Fibroblast of lung (primary cell): ENCODE results near the gene SF3B5. TPM values are rescaled to one million over a fixed set of nuclear protein-coding genes. Genes with fewer than 3 reads are reported as not detected.

Experiments used
- DNase-seq, 2 donors: peaks; one replicate each; pipeline versions ENCODE4 v3.0.0 to v3.0.0-alpha.2; 2010; ENCODE audit warnings: low read depth in 2 of 2
- H2AFZ ChIP-seq: 2 replicates; pipeline ENCODE4 v1.5.1; 2012; ENCODE audit warnings: low read length, control low read depth, inconsistent platforms
- H3K27ac ChIP-seq: 2 replicates; pipeline ENCODE4 v1.5.1; 2011; ENCODE audit warnings: low read length, control low read depth; ENCODE audit not compliant: insufficient read depth
- H3K27me3 ChIP-seq: 2 replicates; pipeline ENCODE4 v1.5.1; 2011; ENCODE audit warnings: mild to moderate bottlenecking, low read length; ENCODE audit not compliant: control insufficient read depth, insufficient read depth
- H3K36me3 ChIP-seq: 2 replicates; pipeline ENCODE4 v1.5.1; 2011; ENCODE audit warnings: low read length; ENCODE audit not compliant: control insufficient read depth, insufficient read depth
- H3K4me1 ChIP-seq: 2 replicates; pipeline ENCODE4 v1.5.1; 2011; ENCODE audit warnings: low read length; ENCODE audit not compliant: control insufficient read depth, insufficient read depth; ENCODE audit errors: extremely low read depth
- H3K4me2 ChIP-seq: 2 replicates; pipeline ENCODE4 v1.5.1; 2011; ENCODE audit warnings: low read length, control low read depth; ENCODE audit not compliant: insufficient read depth; ENCODE audit errors: extremely low read depth
- H3K4me3 ChIP-seq, 4 experiments: fragments of 200-600 bp in 1 of 4; sonication (generic) in 1 of 4; replicated peaks in 1 of 4; 2 replicates each; pipeline ENCODE4 v1.5.1; 2011 to 2016; ENCODE audit warnings: low read length in 4 of 4, low read depth in 3 of 4, mild to moderate bottlenecking in 3 of 4, control low read depth in 2 of 4, inconsistent platforms in 1 of 4, mixed read lengths in 1 of 4; ENCODE audit not compliant: insufficient read depth in 1 of 4; ENCODE audit errors: control extremely low read depth in 1 of 4
- H3K79me2 ChIP-seq: 2 replicates; pipeline ENCODE4 v1.5.1; 2012; ENCODE audit warnings: mild to moderate bottlenecking, low read length, inconsistent platforms; ENCODE audit not compliant: control insufficient read depth, insufficient read depth
- H3K9ac ChIP-seq: 2 replicates; pipeline ENCODE4 v1.5.1; 2011; ENCODE audit warnings: mild to moderate bottlenecking, low read length, control low read depth; ENCODE audit not compliant: insufficient read depth
- H3K9me3 ChIP-seq: 2 replicates; pipeline ENCODE4 v1.5.1; 2012; ENCODE audit warnings: low read depth, low read length; ENCODE audit not compliant: control insufficient read depth, insufficient read depth
- H4K20me1 ChIP-seq: 2 replicates; pipeline ENCODE4 v1.5.1; 2011; ENCODE audit warnings: low read length; ENCODE audit not compliant: control insufficient read depth, insufficient read depth; ENCODE audit errors: extremely low read depth
- CTCF ChIP-seq, 2 donors: IDR thresholded peaks in 1 of 2; conservative IDR thresholded peaks in 1 of 2; 1 replicate in 1 of 2; 2 replicates in 1 of 2; pipeline ENCODE4 v1.5.1; 2011 to 2012; ENCODE audit warnings: low read length in 2 of 2, control low read depth in 1 of 2, inconsistent platforms in 1 of 2, low read depth in 1 of 2, mild to moderate bottlenecking in 1 of 2
- EZH2 ChIP-seq: IDR thresholded peaks from 2 replicates; pipeline ENCODE4 v1.5.1; 2012; ENCODE audit warnings: low read length, control low read depth, mild to moderate bottlenecking; ENCODE audit errors: missing control alignments
- polyA plus RNA-seq, 2 donors: library from polyadenylated mRNA; depleted of rRNA in 1 of 2; stranded (reverse) in 1 of 2; unstranded in 1 of 2; fragments of >200 nt; gene quantifications; 2 replicates each; pipeline ENCODE4 v1.2.1, GENCODE V29; 2011 to 2012; ENCODE audit warnings: missing spikeins in 1 of 2
- total RNA-seq: library from RNA; depleted of rRNA; stranded (reverse); fragments of >200 nt; gene quantifications from 2 replicates; pipeline ENCODE4 v1.2.1, GENCODE V29; 2014

Gene SF3B5
- total and polyA plus RNA-seq, 2 donors (not counting 1 experiment from before 2014, with no cell fraction given): 75.1 to 148 TPM

GRCh38 chr6:144094731-144095133 lies 641 bp downstream of the SF3B5 start:
- H3K27me3 ChIP-seq: no peaks in the 10 kb centered on the region
- H3K4me3 ChIP-seq: peak overlapping the region; percentile 92 to 100 (median 96)
- H3K79me2 ChIP-seq: peaks cover 19% of the 10 kb centered on the region
- H3K36me3 ChIP-seq: no peaks in the 10 kb centered on the region
- DNase-seq: no peak
- TF ChIP-seq EZH2: no peak
- TF ChIP-seq CTCF (conservative IDR thresholded peaks at IDR 0.05 in 1 of 2, IDR thresholded peaks at IDR 0.05 in 1 of 2; ENCODE audit: low read depth in 1 of 2, low read length in 2 of 2): no peak
- peak overlapping the region; percentile 98 for H3K4me2 ChIP-seq
- peak overlapping the region; percentile 97 for H3K27ac ChIP-seq
- H3K4me1 ChIP-seq: peaks cover 4% of the 10 kb centered on the region
- H3K9me3 ChIP-seq: no peaks in the 10 kb centered on the region
- H4K20me1 ChIP-seq: no peaks in the 10 kb centered on the region
- peak overlapping the region; percentile 100 for H2AFZ ChIP-seq
- peak overlapping the region; percentile 90 for H3K9ac ChIP-seq

DNA sequence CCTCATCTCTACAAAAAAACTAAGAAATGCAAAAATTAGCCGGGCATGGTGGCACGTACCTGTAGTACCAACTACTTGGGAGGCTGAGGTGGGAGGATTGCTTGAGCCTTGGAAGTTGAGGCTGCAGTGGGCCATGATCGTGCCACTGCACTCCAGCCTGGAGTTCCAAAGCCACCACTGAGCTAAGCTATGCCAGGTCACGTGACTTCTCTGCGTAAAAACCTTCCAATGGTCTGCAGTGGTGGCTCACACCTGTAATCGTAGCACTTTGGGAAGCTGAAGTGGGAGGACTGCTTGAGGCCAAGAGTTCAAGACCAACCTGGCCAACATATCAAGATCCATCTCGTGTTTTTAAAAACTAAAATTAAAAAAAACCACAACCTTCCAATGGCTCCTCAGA lies 1.7 kb downstream of the SF3B5 start:
- no peaks in the 10 kb centered on the region for H4K20me1 ChIP-seq

DNA sequence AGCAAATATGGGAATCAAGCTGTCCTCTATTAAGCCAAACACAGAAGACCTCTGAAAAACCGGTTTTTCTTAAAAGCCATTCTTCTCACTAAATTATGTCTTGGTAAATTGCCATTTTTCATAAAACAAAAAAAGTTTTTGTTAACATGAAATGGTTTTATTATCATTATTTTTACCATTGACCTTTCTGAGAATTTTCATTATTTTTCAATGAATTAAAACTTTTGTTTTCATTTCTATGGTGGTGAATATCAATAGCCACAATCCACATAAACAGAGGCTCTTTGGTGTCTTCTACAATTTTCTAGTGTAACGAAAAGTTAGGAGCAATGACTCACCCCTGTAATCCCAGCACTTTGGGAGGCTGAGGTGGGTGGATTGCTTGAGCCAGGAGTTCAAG lies 2.1 kb downstream of the SF3B5 start:
- Histone ChIP-seq H3K79me2 (peaks cover 19% of the 10 kb centered on the region), H3K27ac (no peak overlapping the region), H3K36me3 (no peaks in the 10 kb centered on the region), H4K20me1 (no peaks in the 10 kb centered on the region), H2AFZ (no peak overlapping the region), H3K27me3 (no peaks in the 10 kb centered on the region), H3K9me3 (no peaks in the 10 kb centered on the region), H3K4me2 (no peak overlapping the region), H3K4me1 (peaks cover 4% of the 10 kb centered on the region), H3K4me3 (peak overlapping the region in 1 of 4 experiments; percentile 93), H3K9ac (no peak overlapping the region)
- no peak for DNase-seq
- TF ChIP-seq CTCF (conservative IDR thresholded peaks at IDR 0.05 in 1 of 2, IDR thresholded peaks at IDR 0.05 in 1 of 2; ENCODE audit: low read depth in 1 of 2, low read length in 2 of 2) (no peak), EZH2 (no peak)

More for the DNA sequence above, 1.7 kb downstream of the SF3B5 start:
- Histone ChIP-seq H3K27ac (no peak overlapping the region), H3K4me3 (peak overlapping the region in 2 of 4 experiments; percentile 92 to 93), H2AFZ (no peak overlapping the region), H3K27me3 (no peaks in the 10 kb centered on the region), H3K79me2 (peaks cover 19% of the 10 kb centered on the region), H3K4me1 (peaks cover 4% of the 10 kb centered on the region), H3K9ac (no peak overlapping the region), H3K9me3 (no peaks in the 10 kb centered on the region), H3K4me2 (peak overlapping the region; percentile 98), H3K36me3 (no peaks in the 10 kb centered on the region)
- DNase-seq: no peak
- TF ChIP-seq EZH2: no peak
- TF ChIP-seq CTCF (conservative IDR thresholded peaks at IDR 0.05 in 1 of 2, IDR thresholded peaks at IDR 0.05 in 1 of 2; ENCODE audit: low read depth in 1 of 2, low read length in 2 of 2): no peak
